Cardiac fibroblast (primary cell): ENCODE results near the gene ELOVL6.

Source experiments
- DNase-seq, 2 donors: peaks; one replicate each; pipeline versions ENCODE4 v3.0.0 to v3.0.0-alpha.2; 2010; ENCODE audit warnings: low read depth in 2 of 2
- H3K4me3 ChIP-seq, 2 donors: replicated peaks in 1 of 2; 1 replicate in 1 of 2; 2 replicates in 1 of 2; pipeline ENCODE4 v1.5.1; 2011; ENCODE audit warnings: low read depth in 2 of 2, low read length in 2 of 2, mild to moderate bottlenecking in 2 of 2, moderate library complexity in 1 of 2
- TF ChIP-seq, protein P1 (sequence below): IDR thresholded peaks from one replicate; pipeline ENCODE4 v1.5.1; 2011; ENCODE audit warnings: low read depth, mild to moderate bottlenecking, low read length, inconsistent platforms

ELOVL6 gene

DNA sequence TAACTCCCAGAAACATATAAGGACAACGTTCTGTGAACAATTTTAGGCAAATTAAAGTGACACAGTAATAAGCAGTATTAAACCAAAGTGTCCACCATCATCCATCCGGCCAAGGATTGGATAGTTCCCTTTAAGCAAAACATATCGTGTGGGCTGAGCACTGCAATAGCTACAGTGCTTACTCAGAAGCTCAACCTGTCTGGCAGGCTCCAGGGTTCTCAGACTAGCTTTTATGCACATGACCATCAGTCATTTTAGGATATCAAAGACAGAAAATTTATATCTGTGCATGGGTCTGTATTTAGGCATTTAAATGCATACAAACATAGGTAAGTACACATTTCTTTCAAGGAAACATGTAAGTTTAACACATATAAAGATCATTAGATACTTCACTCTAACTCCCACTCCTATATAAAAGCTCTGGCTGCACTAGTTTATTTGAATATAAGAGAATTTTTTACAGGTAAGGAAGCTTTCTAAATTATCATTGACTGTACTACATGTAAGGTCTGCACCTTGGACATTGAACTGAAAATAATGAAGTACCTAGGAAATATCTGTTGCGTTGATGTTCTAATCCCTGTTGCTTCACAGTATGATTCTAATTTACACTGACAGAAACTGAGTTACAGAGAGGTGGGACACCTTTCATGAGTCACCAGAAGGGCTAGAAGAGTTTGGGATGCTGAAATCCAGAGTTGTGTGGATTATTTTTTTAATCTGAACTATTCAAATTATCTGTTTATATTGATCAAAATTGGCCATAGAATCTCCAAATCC, 67.6 kb downstream of the ELOVL6 start:
- DNase-seq: no peak
- TF ChIP-seq, protein P1, sequence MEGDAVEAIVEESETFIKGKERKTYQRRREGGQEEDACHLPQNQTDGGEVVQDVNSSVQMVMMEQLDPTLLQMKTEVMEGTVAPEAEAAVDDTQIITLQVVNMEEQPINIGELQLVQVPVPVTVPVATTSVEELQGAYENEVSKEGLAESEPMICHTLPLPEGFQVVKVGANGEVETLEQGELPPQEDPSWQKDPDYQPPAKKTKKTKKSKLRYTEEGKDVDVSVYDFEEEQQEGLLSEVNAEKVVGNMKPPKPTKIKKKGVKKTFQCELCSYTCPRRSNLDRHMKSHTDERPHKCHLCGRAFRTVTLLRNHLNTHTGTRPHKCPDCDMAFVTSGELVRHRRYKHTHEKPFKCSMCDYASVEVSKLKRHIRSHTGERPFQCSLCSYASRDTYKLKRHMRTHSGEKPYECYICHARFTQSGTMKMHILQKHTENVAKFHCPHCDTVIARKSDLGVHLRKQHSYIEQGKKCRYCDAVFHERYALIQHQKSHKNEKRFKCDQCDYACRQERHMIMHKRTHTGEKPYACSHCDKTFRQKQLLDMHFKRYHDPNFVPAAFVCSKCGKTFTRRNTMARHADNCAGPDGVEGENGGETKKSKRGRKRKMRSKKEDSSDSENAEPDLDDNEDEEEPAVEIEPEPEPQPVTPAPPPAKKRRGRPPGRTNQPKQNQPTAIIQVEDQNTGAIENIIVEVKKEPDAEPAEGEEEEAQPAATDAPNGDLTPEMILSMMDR: no peak
- no peak overlapping the region for H3K4me3 ChIP-seq

DNA sequence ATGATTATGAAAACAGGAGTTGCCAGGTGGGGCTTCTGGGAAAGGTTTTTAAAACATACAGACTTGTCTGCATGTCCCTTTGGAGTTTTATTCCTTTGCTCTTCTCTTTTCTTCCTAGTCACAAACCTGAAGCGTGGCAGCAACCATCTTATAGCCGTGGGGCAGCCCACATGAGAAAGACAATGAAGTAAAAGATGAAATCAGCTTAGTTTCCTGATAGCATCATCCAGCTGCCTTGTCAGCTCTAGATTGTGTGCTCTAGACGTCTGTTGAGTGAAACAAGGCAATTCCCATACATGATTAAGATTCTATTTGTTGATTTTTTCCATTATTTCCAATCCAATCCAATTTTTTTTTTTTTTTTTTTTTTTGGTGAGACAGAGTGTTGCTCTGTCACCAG, 68.9 kb downstream of the ELOVL6 start:
- DNase-seq: no peak
- H3K4me3 ChIP-seq: no peak overlapping the region
- TF ChIP-seq, protein P1: no peak

DNA sequence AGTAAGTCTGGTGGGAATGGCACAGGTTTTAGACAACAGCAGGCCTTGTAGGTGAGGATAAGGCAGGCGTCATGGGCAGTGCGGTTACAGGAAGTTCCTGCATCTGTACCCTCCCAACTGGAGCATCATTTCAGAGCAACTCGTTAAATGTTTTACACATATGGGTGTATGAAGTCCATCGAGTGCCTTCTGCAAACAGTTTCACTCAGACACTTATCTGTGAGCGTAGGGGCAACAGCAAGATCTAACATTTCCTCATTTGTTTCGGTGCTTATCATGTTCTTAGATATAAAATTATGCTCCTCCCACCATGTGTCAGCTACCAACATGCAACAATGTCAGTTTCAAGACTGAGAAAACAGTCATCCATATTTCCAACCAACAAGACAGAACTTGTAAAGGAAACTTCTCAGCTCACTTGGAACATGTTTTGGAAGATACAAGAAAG, 69.9 kb downstream of the ELOVL6 start:
- no peak overlapping the region for H3K4me3 ChIP-seq
- TF ChIP-seq, protein P1: no peak
- DNase-seq: no peak

DNA sequence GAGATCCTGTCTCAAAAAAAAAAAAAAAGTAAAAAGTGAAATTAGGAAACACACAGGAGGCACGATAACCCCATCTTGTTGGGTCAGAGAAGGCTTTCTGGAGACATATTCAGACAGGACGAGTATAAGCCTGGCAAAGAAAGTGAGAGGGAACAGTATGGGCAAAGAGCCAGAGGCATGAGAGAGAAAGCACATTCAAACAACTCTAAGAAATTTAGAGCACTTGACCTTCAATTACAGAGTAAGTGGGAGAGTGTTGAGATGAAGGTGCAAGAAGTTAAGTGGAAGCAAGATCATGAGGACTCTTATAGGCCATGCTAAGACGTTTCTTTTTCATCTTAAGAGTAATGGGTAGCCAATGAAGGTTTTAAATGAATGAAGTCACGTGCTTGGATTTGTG, 70.4 kb downstream of the ELOVL6 start:
- peak in 1 of 2 donors; percentile 27 for DNase-seq
- H3K4me3 ChIP-seq: no peak overlapping the region
- TF ChIP-seq, protein P1: no peak

DNA sequence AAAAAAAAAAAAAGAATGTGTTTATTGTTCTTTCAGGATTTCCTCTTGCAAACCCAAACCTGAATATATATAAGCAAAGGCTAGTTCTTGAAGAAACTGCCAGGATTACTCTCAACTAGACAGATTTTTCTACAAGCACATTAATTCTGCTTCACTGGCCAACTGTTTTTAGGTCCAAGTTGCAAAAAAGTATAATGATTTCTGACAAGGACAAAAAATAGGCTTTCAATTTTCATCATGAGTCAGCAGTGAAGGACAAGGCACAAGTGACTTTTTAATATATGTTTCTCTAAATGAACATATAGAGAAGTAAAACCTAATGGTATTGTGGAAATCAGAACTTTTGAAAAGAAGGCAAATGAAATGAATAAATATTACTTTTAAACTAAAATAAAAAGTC, 73.7 kb downstream of the ELOVL6 start:
- no peak for DNase-seq
- TF ChIP-seq, protein P1: no peak
- no peak overlapping the region for H3K4me3 ChIP-seq

DNA sequence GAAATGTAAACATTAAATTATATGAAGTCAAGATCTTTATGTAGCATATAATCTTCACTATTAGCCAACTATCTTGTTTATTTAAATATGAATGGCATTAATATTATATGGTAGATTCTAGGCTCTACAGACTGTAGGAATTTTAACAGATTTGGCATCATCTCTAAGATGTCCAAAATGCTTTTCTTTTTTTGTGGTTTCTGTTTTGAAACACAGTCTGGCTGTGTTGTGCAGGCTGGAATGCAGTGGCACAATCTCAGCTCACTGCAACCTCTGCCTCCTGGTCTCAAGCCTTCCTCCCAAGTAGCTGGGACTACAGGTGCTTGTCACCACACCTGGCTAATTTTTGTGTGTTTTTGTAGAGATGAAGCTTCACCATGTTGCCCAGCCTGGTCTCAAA, 76.2 kb downstream of the ELOVL6 start:
- no peak overlapping the region for H3K4me3 ChIP-seq
- DNase-seq: peak; percentile 27 to 36
- TF ChIP-seq, protein P1: no peak

DNA sequence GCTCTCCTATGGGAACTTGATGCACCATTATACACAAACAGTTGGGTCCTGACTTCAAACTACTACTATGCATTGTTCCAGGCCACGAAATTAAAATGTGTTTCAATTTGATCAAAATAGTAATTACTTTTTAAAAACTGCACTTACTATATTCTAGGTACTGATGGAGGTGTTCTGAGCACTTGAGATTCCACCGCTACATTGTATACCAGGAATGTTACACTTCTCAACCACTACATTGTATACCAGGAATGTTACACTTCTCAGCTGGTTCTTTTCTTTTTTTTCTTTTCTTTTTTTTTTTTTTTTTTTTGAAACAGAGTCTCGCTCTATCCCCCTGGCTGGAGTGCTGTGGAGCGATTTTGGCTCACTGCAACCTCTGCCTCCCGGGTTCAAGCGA, 77.9 kb downstream of the ELOVL6 start:
- TF ChIP-seq, protein P1: no peak
- H3K4me3 ChIP-seq: no peak overlapping the region
- DNase-seq: no peak
